WTC11 (cell line): ENCODE data around the gene MOB3A. TPM values are rescaled to one million over a fixed set of nuclear protein-coding genes. Genes with fewer than 3 reads are reported as not detected.

ENCODE experiments used
- ATAC-seq: fragments of 200-7000 bp; cut with Tn5 transposase; 2 replicates; pipeline ENCODE4 v1.10.0; 2021; ENCODE audit warnings: mild to moderate bottlenecking, moderate library complexity
- CTCF ChIA-PET: fragments of 300-600 bp; sonication (Branson Sonifier 250); formaldehyde crosslinking; loops from one replicate; lab custom pipeline; 2021; ENCODE audit warnings: antibody characterized with exemption; lab: Charles Lee
- POLR2A ChIA-PET: fragments of 350-600 bp; sonication (Branson Sonifier 250); formaldehyde crosslinking; loops from one replicate; lab custom pipeline; 2021; ENCODE audit warnings: antibody characterized with exemption; lab: Charles Lee
- DNase-seq: peaks from one replicate; pipeline ENCODE4 v3.0.0; 2021; ENCODE audit warnings: low spot score
- H3K27ac Mint-ChIP-seq: 2 replicates; pipeline ENCODE4 v1.8.0; 2021; ENCODE audit warnings: mixed read lengths
- H3K27me3 Mint-ChIP-seq: 2 replicates; pipeline ENCODE4 v1.8.0; 2021; ENCODE audit warnings: low read depth, mild to moderate bottlenecking, moderate library complexity, mixed read lengths
- H3K36me3 Mint-ChIP-seq: 2 replicates; pipeline ENCODE4 v1.8.0; 2021; ENCODE audit warnings: mixed read lengths
- H3K4me1 Mint-ChIP-seq: 2 replicates; pipeline ENCODE4 v1.8.0; 2022; ENCODE audit warnings: mixed read lengths
- H3K4me3 Mint-ChIP-seq: 2 replicates; pipeline ENCODE4 v1.8.0; 2021; ENCODE audit warnings: mild to moderate bottlenecking, moderate library complexity, mixed read lengths
- H3K9me3 Mint-ChIP-seq: 2 replicates; pipeline ENCODE4 v1.8.0; 2021; ENCODE audit warnings: mixed read lengths
- ARID4B ChIP-seq: sonication (generic); formaldehyde crosslinking; IDR thresholded peaks from 2 replicates; pipeline ENCODE4 v1.8.0; 2023; ENCODE audit warnings: missing genetic modification reagents, mild to moderate bottlenecking, borderline replicate concordance
- E2F1 ChIP-seq: sonication (generic); formaldehyde crosslinking; IDR thresholded peaks from 2 replicates; pipeline ENCODE4 v1.8.0; 2022; ENCODE audit warnings: mild to moderate bottlenecking, missing genetic modification reagents
- FOXP1 ChIP-seq: sonication (generic); formaldehyde crosslinking; IDR thresholded peaks from 2 replicates; pipeline ENCODE4 v1.8.0; 2022; ENCODE audit warnings: missing genetic modification reagents, mild to moderate bottlenecking, moderate library complexity, borderline replicate concordance
- MYBL2 ChIP-seq: sonication (generic); formaldehyde crosslinking; IDR thresholded peaks from 2 replicates; pipeline ENCODE4 v1.8.1; 2023; ENCODE audit warnings: mild to moderate bottlenecking, moderate library complexity, missing genetic modification reagents
- NFYB ChIP-seq: sonication (generic); formaldehyde crosslinking; conservative IDR thresholded peaks from 2 replicates; pipeline ENCODE4 v1.8.0; 2022; ENCODE audit warnings: low read depth, missing genetic modification reagents
- RELA ChIP-seq: sonication (generic); formaldehyde crosslinking; IDR thresholded peaks from 2 replicates; pipeline ENCODE4 v1.8.1; 2022; ENCODE audit warnings: missing genetic modification reagents, mild to moderate bottlenecking, borderline replicate concordance
- SMAD3 ChIP-seq: sonication (generic); formaldehyde crosslinking; IDR thresholded peaks from 2 replicates; pipeline ENCODE4 v1.8.0; 2022; ENCODE audit warnings: missing genetic modification reagents, mild to moderate bottlenecking, borderline replicate concordance
- SP1 ChIP-seq: sonication (generic); formaldehyde crosslinking; conservative IDR thresholded peaks from 2 replicates; pipeline ENCODE4 v1.8.1; 2022; ENCODE audit warnings: missing genetic modification reagents
- TCF7 ChIP-seq: sonication (generic); formaldehyde crosslinking; IDR thresholded peaks from 2 replicates; pipeline ENCODE4 v1.8.0; 2022; ENCODE audit warnings: mild to moderate bottlenecking, low read depth, missing genetic modification reagents, moderate library complexity
- TEAD1 ChIP-seq: sonication (generic); formaldehyde crosslinking; IDR thresholded peaks from 2 replicates; pipeline ENCODE4 v1.8.0; 2022; ENCODE audit warnings: mild to moderate bottlenecking, missing genetic modification reagents
- TP53 ChIP-seq: sonication (generic); formaldehyde crosslinking; IDR thresholded peaks from 2 replicates; pipeline ENCODE4 v1.8.1; 2023; ENCODE audit warnings: mild to moderate bottlenecking, missing genetic modification reagents
- ZMAT4 ChIP-seq: fragments of 250-450 bp; sonication (Bioruptor Pico); IDR thresholded peaks from 2 replicates; pipeline ENCODE4 v1.9.0; 2021; ENCODE audit warnings: mild to moderate bottlenecking
- ZNF138 ChIP-seq: sonication (generic); formaldehyde crosslinking; conservative IDR thresholded peaks from 2 replicates; pipeline ENCODE4 v1.8.1; 2022; ENCODE audit warnings: mild to moderate bottlenecking, moderate library complexity, missing genetic modification reagents
- total RNA-seq: library from RNA; stranded (reverse); gene quantifications from 3 replicates; pipeline ENCODE4 v1.2.3, GENCODE V29; 2021
- TF ChIP-seq, protein P1 (sequence below): sonication (generic); formaldehyde crosslinking; IDR thresholded peaks from 2 replicates; pipeline ENCODE4 v1.8.1; 2023; ENCODE audit warnings: mild to moderate bottlenecking, moderate library complexity, missing genetic modification reagents

Gene MOB3A
- total RNA-seq, 1 experiment from 2014 or later: 8.1 TPM

- Mint-ChIP-seq H3K27me3 (no peaks in the 10 kb centered on the region), H3K4me1 (peaks cover 5% of the 10 kb centered on the region; the same call in 1 of the 2 replicates), H3K36me3 (peaks cover 14% of the 10 kb centered on the region), H3K4me3 (peak overlapping the region; percentile 70; the same call in 1 of the 2 replicates), H3K27ac (no peak overlapping the region), H3K9me3 (no peaks in the 10 kb centered on the region)
- ATAC-seq: no peak
- DNase-seq: no peak
- ChIA-PET CTCF (interaction anchor here (0.5 to 1.0 kb wide), 7 partner anchors 12 to 200 kb away, joined by 3 to 4 read pairs (median 3); no protein-coding TSS in a partner anchor), POLR2A (interaction anchor here (0.6 kb wide), 1 partner anchor 211 kb away, joined by 3 read pairs; no protein-coding TSS in a partner anchor)
- TF ChIP-seq E2F1 (no peak), TCF7 (CRISPR knock-in tag) (0 out of 2 replicates have a peak, but pooled peaks have one; percentile 44)
Measured at GRCh38 chr19:2097886-2098327, 1.8 kb upstream of the MOB3A start.

DNA sequence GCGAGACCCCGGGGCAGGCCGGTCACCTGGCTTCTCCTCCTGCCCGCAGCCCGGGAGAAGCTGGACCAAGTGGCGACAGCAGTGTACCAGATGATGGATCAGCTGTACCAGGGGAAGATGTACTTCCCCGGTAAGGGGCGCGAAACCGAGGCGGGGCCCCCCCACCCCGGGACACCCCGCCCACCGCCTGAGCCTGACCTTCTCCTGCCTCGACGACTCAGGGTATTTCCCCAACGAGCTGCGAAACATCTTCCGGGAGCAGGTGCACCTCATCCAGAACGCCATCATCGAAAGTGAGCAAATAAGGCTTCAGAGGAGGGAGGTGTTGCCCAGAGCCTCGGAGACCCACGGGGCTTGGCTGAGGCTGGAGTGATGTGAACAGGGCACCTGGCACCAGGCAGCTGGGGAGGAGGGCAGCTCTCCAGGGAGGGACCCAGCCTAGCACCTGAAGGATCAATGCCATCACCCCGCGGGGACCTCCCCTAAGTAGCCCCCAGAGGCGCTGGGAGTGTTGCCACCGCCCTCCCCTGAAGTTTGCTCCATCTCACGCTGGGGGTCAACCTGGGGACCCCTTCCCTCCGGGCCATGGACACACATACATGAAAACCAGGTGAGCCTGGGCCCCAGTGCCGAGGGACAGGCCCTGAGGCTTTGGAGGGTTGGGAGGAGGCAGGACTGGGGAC, 1.2 kb upstream of the MOB3A start:
- ChIA-PET CTCF (interaction anchor here (0.6 to 1.1 kb wide), 7 partner anchors 13 to 153 kb away, joined by 3 to 4 read pairs (median 3); no protein-coding TSS in a partner anchor), POLR2A (no interaction called here)
- Mint-ChIP-seq H3K4me3 (peak overlapping the region; percentile 70), H3K4me1 (peaks cover 5% of the 10 kb centered on the region; the same call in 1 of the 2 replicates), H3K27me3 (no peaks in the 10 kb centered on the region), H3K36me3 (peaks cover 14% of the 10 kb centered on the region), H3K9me3 (no peaks in the 10 kb centered on the region), H3K27ac (no peak overlapping the region)
- no peak for ATAC-seq
- TF ChIP-seq ZNF138 (CRISPR knock-in tag) (no peak), SMAD3 (CRISPR knock-in tag) (no peak), FOXP1 (CRISPR knock-in tag) (no peak), MYBL2 (no peak), TP53 (CRISPR knock-in tag) (no peak), ZMAT4 (no peak), TEAD1 (no peak)
- TF ChIP-seq, protein P1, sequence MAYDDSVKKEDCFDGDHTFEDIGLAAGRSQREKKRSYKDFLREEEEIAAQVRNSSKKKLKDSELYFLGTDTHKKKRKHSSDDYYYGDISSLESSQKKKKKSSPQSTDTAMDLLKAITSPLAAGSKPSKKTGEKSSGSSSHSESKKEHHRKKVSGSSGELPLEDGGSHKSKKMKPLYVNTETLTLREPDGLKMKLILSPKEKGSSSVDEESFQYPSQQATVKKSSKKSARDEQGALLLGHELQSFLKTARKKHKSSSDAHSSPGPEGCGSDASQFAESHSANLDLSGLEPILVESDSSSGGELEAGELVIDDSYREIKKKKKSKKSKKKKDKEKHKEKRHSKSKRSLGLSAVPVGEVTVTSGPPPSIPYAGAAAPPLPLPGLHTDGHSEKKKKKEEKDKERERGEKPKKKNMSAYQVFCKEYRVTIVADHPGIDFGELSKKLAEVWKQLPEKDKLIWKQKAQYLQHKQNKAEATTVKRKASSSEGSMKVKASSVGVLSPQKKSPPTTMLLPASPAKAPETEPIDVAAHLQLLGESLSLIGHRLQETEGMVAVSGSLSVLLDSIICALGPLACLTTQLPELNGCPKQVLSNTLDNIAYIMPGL (CRISPR knock-in tag): no peak
- DNase-seq: no peak

DNA sequence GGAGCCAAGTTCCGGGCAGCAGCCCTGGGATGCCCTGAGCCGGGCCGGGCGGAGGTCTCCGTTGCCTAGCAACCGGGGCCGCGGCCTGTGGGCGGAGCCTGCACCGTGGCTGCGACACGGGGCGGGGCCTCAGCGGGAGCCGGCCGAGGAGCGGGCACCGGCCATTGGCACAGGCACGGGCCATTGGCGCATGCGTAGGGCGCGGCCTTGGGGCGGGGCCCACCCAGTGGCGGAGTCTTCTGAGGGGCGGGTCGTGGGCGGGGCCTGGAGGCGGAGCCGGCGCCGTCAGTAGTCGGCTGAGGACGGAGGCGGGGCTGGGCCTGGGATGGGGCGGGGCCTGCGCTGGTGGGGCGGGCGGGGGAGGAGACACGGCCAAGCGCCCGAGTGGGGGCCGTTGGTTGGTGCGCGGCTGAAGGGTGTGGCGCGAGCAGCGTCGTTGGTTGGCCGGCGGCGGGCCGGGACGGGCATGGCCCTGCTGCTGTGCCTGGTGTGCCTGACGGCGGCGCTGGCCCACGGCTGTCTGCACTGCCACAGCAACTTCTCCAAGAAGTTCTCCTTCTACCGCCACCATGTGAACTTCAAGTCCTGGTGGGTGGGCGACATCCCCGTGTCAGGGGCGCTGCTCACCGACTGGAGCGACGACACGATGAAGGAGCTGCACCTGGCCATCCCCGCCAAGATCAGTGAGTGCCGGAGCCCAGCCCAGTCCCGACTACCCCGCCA, 515 bp upstream of the MOB3A start, which contains the start of gene IZUMO4:
TSS of gene IZUMO4 (plus strand) at position 436 of the 723 bp plus-strand sequence. CDS start at position 467, 31 bp downstream.
- peaks cover 5% of the 10 kb centered on the region; the same call in 1 of the 2 replicates for H3K4me1 Mint-ChIP-seq
- CTCF ChIA-PET: interaction anchor here (0.8 to 1.6 kb wide), 8 partner anchors 14 to 118 kb away, joined by 3 to 6 read pairs (median 3); no protein-coding TSS in a partner anchor

More for the DNA sequence above, 515 bp upstream of the MOB3A start, which contains the start of gene IZUMO4:
- POLR2A ChIA-PET: interaction anchor here (0.5 to 1.0 kb wide), 2 partner anchors 22 to 62 kb away, joined by 3 read pairs; no protein-coding TSS in a partner anchor
- Mint-ChIP-seq H3K9me3 (no peaks in the 10 kb centered on the region), H3K4me3 (peak within 1 kb of the TSS; percentile 80), H3K27me3 (no peaks in the 10 kb centered on the region), H3K27ac (no peak within 1 kb of the TSS), H3K36me3 (peaks cover 8% of the 10 kb centered on the region)
- peak; percentile 87 for ATAC-seq
- TF ChIP-seq ARID4B (CRISPR knock-in tag) (0 out of 2 replicates have a peak, but pooled peaks have one; percentile 32), SP1 (CRISPR knock-in tag) (peak; percentile 46), SMAD3 (CRISPR knock-in tag) (no peak), NFYB (peak; percentile 48), RELA (0 out of 2 replicates have a peak, but pooled peaks have one; percentile 10)
- DNase-seq: peak; percentile 100
